Measurements from ENCODE around the gene PCCA. TPM values are rescaled to one million over a fixed set of nuclear protein-coding genes. Genes with fewer than 3 reads are reported as not detected.

PCCA gene
- total and polyA plus RNA-seq, 5 experiments from 2014 or later: 8.9 to 14.5 (median 10.9) TPM

GRCh38 chr13:100240109-100240779 lies 151.4 kb downstream of the PCCA start:
- H3K4me3 Mint-ChIP-seq: no peak overlapping the region
- H3K4me1 Mint-ChIP-seq: peaks cover 0 to 4% (median 1%) of the 10 kb centered on the region in 4 donors
- no peak for ATAC-seq
- POLR2A ChIA-PET: no interaction called here
- H3K27me3 Mint-ChIP-seq: peaks cover 0 to 4% (median 0%) of the 10 kb centered on the region in 5 donors
- peak overlapping the region in 1 of 10 donors; percentile 8 for H3K27ac Mint-ChIP-seq
- peaks cover 0 to 11% (median 5%) of the 10 kb centered on the region in 3 donors for H3K36me3 Mint-ChIP-seq
- H3K9me3 Mint-ChIP-seq: no peaks in the 10 kb centered on the region
- DNase-seq: no peak

GRCh38 chr13:100244431-100244830 lies 155.5 kb downstream of the PCCA start:
- ATAC-seq (no peak), DNase-seq (no peak)
- Mint-ChIP-seq H3K4me1 (no peaks in the 10 kb centered on the region), H3K4me3 (no peak overlapping the region), H3K9me3 (peaks cover 0 to 12% (median 9%) of the 10 kb centered on the region in 9 donors), H3K27me3 (no peaks in the 10 kb centered on the region), H3K27ac (no peak overlapping the region), H3K36me3 (peaks cover 6 to 9% (median 8%) of the 10 kb centered on the region in 3 donors)
- POLR2A ChIA-PET: no interaction called here

- H3K27ac Mint-ChIP-seq: no peak overlapping the region
- DNase-seq: no peak
- H3K4me1 Mint-ChIP-seq: no peaks in the 10 kb centered on the region
- peaks cover 6 to 9% (median 8%) of the 10 kb centered on the region in 3 donors for H3K36me3 Mint-ChIP-seq
- no peaks in the 10 kb centered on the region for H3K27me3 Mint-ChIP-seq
- H3K9me3 Mint-ChIP-seq: peaks cover 0 to 14% (median 9%) of the 10 kb centered on the region in 9 donors
- no peak overlapping the region for H3K4me3 Mint-ChIP-seq
- POLR2A ChIA-PET: no interaction called here
- ATAC-seq: no peak
Measured at GRCh38 chr13:100245104-100245503, 156.2 kb downstream of the PCCA start.

- H3K27ac Mint-ChIP-seq: no peak overlapping the region
- H3K9me3 Mint-ChIP-seq: peaks cover 0 to 14% (median 9%) of the 10 kb centered on the region in 9 donors
- peaks cover 6 to 8% (median 7%) of the 10 kb centered on the region in 3 donors for H3K36me3 Mint-ChIP-seq
- ATAC-seq (no peak), DNase-seq (no peak)
- no peaks in the 10 kb centered on the region for H3K4me1 Mint-ChIP-seq
- no peaks in the 10 kb centered on the region for H3K27me3 Mint-ChIP-seq
- no peak overlapping the region for H3K4me3 Mint-ChIP-seq
- POLR2A ChIA-PET: no interaction called here
Measured at GRCh38 chr13:100247937-100248336, 159.0 kb downstream of the PCCA start.

- POLR2A ChIA-PET: no interaction called here
- no peaks in the 10 kb centered on the region for H3K27me3 Mint-ChIP-seq
- no peak for ATAC-seq
- H3K9me3 Mint-ChIP-seq: peaks cover 0 to 5% (median 0%) of the 10 kb centered on the region in 9 donors
- peaks cover 0 to 16% (median 13%) of the 10 kb centered on the region in 3 donors for H3K36me3 Mint-ChIP-seq
- H3K4me1 Mint-ChIP-seq: peaks cover 0 to 3% (median 0%) of the 10 kb centered on the region in 4 donors
- no peak overlapping the region for H3K27ac Mint-ChIP-seq
- no peak for DNase-seq
- H3K4me3 Mint-ChIP-seq: no peak overlapping the region
Measured at GRCh38 chr13:100254002-100254401, 165.1 kb downstream of the PCCA start.

GRCh38 chr13:100262404-100262803 lies 173.5 kb downstream of the PCCA start:
- Mint-ChIP-seq H3K27me3 (no peaks in the 10 kb centered on the region), H3K4me1 (no peaks in the 10 kb centered on the region), H3K27ac (no peak overlapping the region), H3K36me3 (peaks cover 5 to 27% (median 23%) of the 10 kb centered on the region in 3 donors), H3K4me3 (no peak overlapping the region), H3K9me3 (peaks cover 0 to 4% (median 0%) of the 10 kb centered on the region in 9 donors)
- no peak for DNase-seq
- no peak for ATAC-seq
- POLR2A ChIA-PET: no interaction called here

GRCh38 chr13:100266026-100266425 lies 177.1 kb downstream of the PCCA start:
- POLR2A ChIA-PET: no interaction called here
- H3K36me3 Mint-ChIP-seq: peaks cover 5 to 44% (median 35%) of the 10 kb centered on the region in 3 donors
- H3K9me3 Mint-ChIP-seq: peaks cover 0 to 4% (median 0%) of the 10 kb centered on the region in 9 donors
- ATAC-seq: no peak
- H3K4me1 Mint-ChIP-seq: no peaks in the 10 kb centered on the region
- no peak overlapping the region for H3K4me3 Mint-ChIP-seq
- no peak overlapping the region for H3K27ac Mint-ChIP-seq
- DNase-seq: no peak
- no peaks in the 10 kb centered on the region for H3K27me3 Mint-ChIP-seq

GRCh38 chr13:100269837-100270236 lies 180.9 kb downstream of the PCCA start:
- POLR2A ChIA-PET: interaction anchor here (0.6 kb wide), 1 partner anchor 1586 kb away, joined by 3 read pairs; no protein-coding TSS in a partner anchor
- Mint-ChIP-seq H3K4me1 (no peaks in the 10 kb centered on the region), H3K4me3 (no peak overlapping the region), H3K27me3 (no peaks in the 10 kb centered on the region), H3K36me3 (peaks cover 0 to 57% (median 45%) of the 10 kb centered on the region in 3 donors), H3K9me3 (no peaks in the 10 kb centered on the region), H3K27ac (peak overlapping the region in 2 of 10 donors; percentile 1 to 27)
- DNase-seq (no peak), ATAC-seq (no peak)

- no peak overlapping the region for H3K4me3 Mint-ChIP-seq
- H3K36me3 Mint-ChIP-seq: peaks cover 10 to 64% (median 52%) of the 10 kb centered on the region in 3 donors
- no peak overlapping the region for H3K27ac Mint-ChIP-seq
- DNase-seq (no peak), ATAC-seq (no peak)
- H3K27me3 Mint-ChIP-seq: no peaks in the 10 kb centered on the region
- no peaks in the 10 kb centered on the region for H3K9me3 Mint-ChIP-seq
- POLR2A ChIA-PET: no interaction called here
- H3K4me1 Mint-ChIP-seq: no peaks in the 10 kb centered on the region
Measured at GRCh38 chr13:100273138-100273537, 184.2 kb downstream of the PCCA start.

GRCh38 chr13:100273552-100273951 lies 184.7 kb downstream of the PCCA start:
- no peak overlapping the region for H3K4me3 Mint-ChIP-seq

GRCh38 chr13:100274942-100275506 lies 186.1 kb downstream of the PCCA start:
- Mint-ChIP-seq H3K4me3 (no peak overlapping the region), H3K9me3 (no peaks in the 10 kb centered on the region), H3K4me1 (no peaks in the 10 kb centered on the region), H3K36me3 (peaks cover 10 to 50% (median 36%) of the 10 kb centered on the region in 3 donors), H3K27me3 (no peaks in the 10 kb centered on the region), H3K27ac (peak overlapping the region in 1 of 10 donors; percentile 14)
- DNase-seq (no peak), ATAC-seq (no peak)
- POLR2A ChIA-PET: no interaction called here

More at GRCh38 chr13:100273552-100273951, 184.7 kb downstream of the PCCA start:
- H3K27ac Mint-ChIP-seq: no peak overlapping the region
- DNase-seq (no peak), ATAC-seq (no peak)
- no peaks in the 10 kb centered on the region for H3K9me3 Mint-ChIP-seq
- no peaks in the 10 kb centered on the region for H3K4me1 Mint-ChIP-seq
- POLR2A ChIA-PET: no interaction called here
- H3K36me3 Mint-ChIP-seq: peaks cover 10 to 64% (median 50%) of the 10 kb centered on the region in 3 donors
- H3K27me3 Mint-ChIP-seq: no peaks in the 10 kb centered on the region

GRCh38 chr13:100275746-100276145 lies 186.9 kb downstream of the PCCA start:
- POLR2A ChIA-PET: no interaction called here
- Mint-ChIP-seq H3K27ac (peak overlapping the region in 1 of 10 donors; percentile 14), H3K4me3 (no peak overlapping the region), H3K27me3 (no peaks in the 10 kb centered on the region), H3K9me3 (no peaks in the 10 kb centered on the region), H3K36me3 (peaks cover 12 to 56% (median 42%) of the 10 kb centered on the region in 3 donors), H3K4me1 (no peaks in the 10 kb centered on the region)
- ATAC-seq: no peak
- DNase-seq: no peak

GRCh38 chr13:100280681-100281080 lies 191.8 kb downstream of the PCCA start:
- no peak for ATAC-seq
- Mint-ChIP-seq H3K4me3 (no peak overlapping the region), H3K9me3 (no peaks in the 10 kb centered on the region), H3K4me1 (no peaks in the 10 kb centered on the region), H3K27ac (no peak overlapping the region), H3K27me3 (no peaks in the 10 kb centered on the region), H3K36me3 (peaks cover 16 to 39% (median 26%) of the 10 kb centered on the region in 3 donors)
- POLR2A ChIA-PET: no interaction called here
- DNase-seq: no peak

Measured in naive thymus-derived CD8-positive, alpha-beta T cell (primary cell).